Measurements from ENCODE around the gene KDM6A.
"Not testable (repeated sequence)": the region's sequence is repeated elsewhere in the genome, so short reads cannot be mapped to it uniquely, and the experiment has no call there.

The KDM6A gene

GRCh38 chrX:44940541-44940940, 67.6 kb downstream of the KDM6A start:
- H3K9ac ChIP-seq (ENCODE audit: low read depth in 1 of 2, low read length in 2 of 2); H3K27ac ChIP-seq (ENCODE audit: low read depth in 2 of 2, low read length in 2 of 2); H3K27me3 ChIP-seq (ENCODE audit: control insufficient read depth in 2 of 2, insufficient read depth in 2 of 2, low read length in 2 of 2); H3K4me1 ChIP-seq (ENCODE audit: control insufficient read depth in 2 of 2, insufficient read depth in 2 of 2, low read length in 2 of 2); H3K36me3 ChIP-seq (ENCODE audit: control insufficient read depth in 2 of 2, insufficient read depth in 2 of 2, low read length in 2 of 2); H3K4me3 ChIP-seq (ENCODE audit: low read length in 2 of 2); H3K9me3 ChIP-seq (ENCODE audit: control insufficient read depth in 2 of 2, low read length in 2 of 2): not testable (repeated sequence)

DNA sequence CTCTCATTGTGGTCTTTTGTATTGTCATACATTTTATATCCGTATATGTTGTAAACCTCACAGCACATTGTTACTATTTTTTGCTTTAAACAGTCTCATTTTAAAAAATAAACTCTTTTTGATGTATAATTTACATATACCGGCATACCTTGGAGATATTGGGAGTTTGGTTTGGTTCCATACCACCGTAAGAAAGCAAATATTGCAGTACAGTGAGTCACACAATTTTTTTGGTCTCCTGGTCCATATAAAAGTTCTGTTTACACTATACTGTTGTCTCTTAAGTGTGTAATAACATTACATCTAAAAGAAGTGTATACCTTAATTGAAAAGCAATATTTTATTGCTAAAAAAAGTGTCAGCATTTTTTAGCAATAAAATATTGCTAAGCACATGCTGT, 70.0 kb downstream of the KDM6A start:
- Histone ChIP-seq H3K36me3 (ENCODE audit: control insufficient read depth in 2 of 2, insufficient read depth in 2 of 2, low read length in 2 of 2) (no peaks in the 10 kb centered on the region), H3K27me3 (ENCODE audit: control insufficient read depth in 2 of 2, insufficient read depth in 2 of 2, low read length in 2 of 2) (no peaks in the 10 kb centered on the region), H3K4me3 (ENCODE audit: low read length in 2 of 2) (no peak overlapping the region), H3K4me1 (ENCODE audit: control insufficient read depth in 2 of 2, insufficient read depth in 2 of 2, low read length in 2 of 2) (no peaks in the 10 kb centered on the region), H3K27ac (ENCODE audit: low read depth in 2 of 2, low read length in 2 of 2) (no peak overlapping the region), H3K9ac (ENCODE audit: low read depth in 1 of 2, low read length in 2 of 2) (no peak overlapping the region), H3K9me3 (ENCODE audit: control insufficient read depth in 2 of 2, low read length in 2 of 2) (no peaks in the 10 kb centered on the region)

DNA sequence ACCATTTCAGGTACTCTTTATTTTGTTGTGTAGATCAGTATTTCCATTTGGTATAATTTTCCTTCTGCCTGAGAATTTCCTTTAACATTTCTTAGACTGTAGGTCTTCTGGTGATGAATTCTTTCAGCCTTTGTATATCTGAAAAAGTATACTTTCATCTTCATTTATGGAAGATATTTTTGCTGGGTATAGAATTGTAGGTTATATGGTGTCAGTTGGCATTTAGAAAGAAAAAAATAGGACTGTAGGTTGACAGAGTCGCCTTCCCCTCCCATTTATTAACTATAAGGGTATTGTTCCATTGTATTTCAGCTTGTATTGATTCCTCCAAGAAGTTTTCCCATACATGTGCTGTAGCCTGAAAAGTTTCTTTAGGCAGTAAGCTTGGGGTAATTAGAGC, 71.9 kb downstream of the KDM6A start:
- Histone ChIP-seq H3K9me3 (ENCODE audit: control insufficient read depth in 2 of 2, low read length in 2 of 2) (no peaks in the 10 kb centered on the region), H3K4me1 (ENCODE audit: control insufficient read depth in 2 of 2, insufficient read depth in 2 of 2, low read length in 2 of 2) (no peaks in the 10 kb centered on the region), H3K27ac (ENCODE audit: low read depth in 2 of 2, low read length in 2 of 2) (no peak overlapping the region), H3K9ac (ENCODE audit: low read depth in 1 of 2, low read length in 2 of 2) (no peak overlapping the region), H3K4me3 (ENCODE audit: low read length in 2 of 2) (no peak overlapping the region), H3K36me3 (ENCODE audit: control insufficient read depth in 2 of 2, insufficient read depth in 2 of 2, low read length in 2 of 2) (no peaks in the 10 kb centered on the region), H3K27me3 (ENCODE audit: control insufficient read depth in 2 of 2, insufficient read depth in 2 of 2, low read length in 2 of 2) (no peaks in the 10 kb centered on the region)

GRCh38 chrX:44945736-44946135, 72.7 kb downstream of the KDM6A start:
- Histone ChIP-seq H3K9me3 (ENCODE audit: control insufficient read depth in 2 of 2, low read length in 2 of 2) (no peaks in the 10 kb centered on the region), H3K27ac (ENCODE audit: low read depth in 2 of 2, low read length in 2 of 2) (no peak overlapping the region), H3K9ac (ENCODE audit: low read depth in 1 of 2, low read length in 2 of 2) (no peak overlapping the region), H3K36me3 (ENCODE audit: control insufficient read depth in 2 of 2, insufficient read depth in 2 of 2, low read length in 2 of 2) (no peaks in the 10 kb centered on the region), H3K27me3 (ENCODE audit: control insufficient read depth in 2 of 2, insufficient read depth in 2 of 2, low read length in 2 of 2) (no peaks in the 10 kb centered on the region), H3K4me3 (ENCODE audit: low read length in 2 of 2) (no peak overlapping the region), H3K4me1 (ENCODE audit: control insufficient read depth in 2 of 2, insufficient read depth in 2 of 2, low read length in 2 of 2) (no peaks in the 10 kb centered on the region)

DNA sequence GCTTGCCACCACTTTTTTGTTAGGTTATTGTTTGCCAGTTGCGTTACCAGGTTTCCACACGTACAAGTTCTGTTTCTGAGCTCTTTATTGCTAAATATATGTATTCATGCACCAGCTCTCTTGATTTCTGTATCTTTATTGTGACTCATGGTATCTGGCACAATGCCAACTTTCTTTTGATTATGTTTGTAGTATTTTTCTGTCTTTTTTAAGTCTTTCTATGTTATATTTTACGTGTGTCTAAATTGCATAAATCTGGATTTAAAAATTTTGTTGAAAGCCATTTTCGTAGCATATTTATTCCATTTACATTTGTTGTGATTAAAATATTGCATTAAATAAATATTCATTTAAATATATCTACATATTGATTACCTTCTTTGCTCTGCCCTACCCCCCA, 73.8 kb downstream of the KDM6A start:
- Histone ChIP-seq H3K9me3 (ENCODE audit: control insufficient read depth in 2 of 2, low read length in 2 of 2) (no peaks in the 10 kb centered on the region), H3K36me3 (ENCODE audit: control insufficient read depth in 2 of 2, insufficient read depth in 2 of 2, low read length in 2 of 2) (no peaks in the 10 kb centered on the region), H3K4me1 (ENCODE audit: control insufficient read depth in 2 of 2, insufficient read depth in 2 of 2, low read length in 2 of 2) (no peaks in the 10 kb centered on the region), H3K4me3 (ENCODE audit: low read length in 2 of 2) (no peak overlapping the region), H3K27me3 (ENCODE audit: control insufficient read depth in 2 of 2, insufficient read depth in 2 of 2, low read length in 2 of 2) (no peaks in the 10 kb centered on the region), H3K27ac (ENCODE audit: low read depth in 2 of 2, low read length in 2 of 2) (no peak overlapping the region), H3K9ac (ENCODE audit: low read depth in 1 of 2, low read length in 2 of 2) (no peak overlapping the region)

- H3K9ac ChIP-seq (ENCODE audit: low read depth in 1 of 2, low read length in 2 of 2), result no peak overlapping the region
- H3K4me1 ChIP-seq (ENCODE audit: control insufficient read depth in 2 of 2, insufficient read depth in 2 of 2, low read length in 2 of 2), result no peaks in the 10 kb centered on the region
- no peaks in the 10 kb centered on the region for H3K9me3 ChIP-seq (ENCODE audit: control insufficient read depth in 2 of 2, low read length in 2 of 2)
- H3K27me3 ChIP-seq (ENCODE audit: control insufficient read depth in 2 of 2, insufficient read depth in 2 of 2, low read length in 2 of 2), result no peaks in the 10 kb centered on the region
- H3K27ac ChIP-seq (ENCODE audit: low read depth in 2 of 2, low read length in 2 of 2), result no peak overlapping the region
- no peak overlapping the region for H3K4me3 ChIP-seq (ENCODE audit: low read length in 2 of 2)
- no peaks in the 10 kb centered on the region for H3K36me3 ChIP-seq (ENCODE audit: control insufficient read depth in 2 of 2, insufficient read depth in 2 of 2, low read length in 2 of 2)
Observed at GRCh38 chrX:44947995-44948394, 75.0 kb downstream of the KDM6A start.

GRCh38 chrX:44948406-44948805, 75.4 kb downstream of the KDM6A start:
- no peak overlapping the region for H3K27ac ChIP-seq (ENCODE audit: low read depth in 2 of 2, low read length in 2 of 2)
- H3K9ac ChIP-seq (ENCODE audit: low read depth in 1 of 2, low read length in 2 of 2), result no peak overlapping the region
- H3K9me3 ChIP-seq (ENCODE audit: control insufficient read depth in 2 of 2, low read length in 2 of 2), result no peaks in the 10 kb centered on the region
- no peaks in the 10 kb centered on the region for H3K36me3 ChIP-seq (ENCODE audit: control insufficient read depth in 2 of 2, insufficient read depth in 2 of 2, low read length in 2 of 2)
- H3K4me3 ChIP-seq (ENCODE audit: low read length in 2 of 2), result no peak overlapping the region
- H3K4me1 ChIP-seq (ENCODE audit: control insufficient read depth in 2 of 2, insufficient read depth in 2 of 2, low read length in 2 of 2), result no peaks in the 10 kb centered on the region
- no peaks in the 10 kb centered on the region for H3K27me3 ChIP-seq (ENCODE audit: control insufficient read depth in 2 of 2, insufficient read depth in 2 of 2, low read length in 2 of 2)

DNA sequence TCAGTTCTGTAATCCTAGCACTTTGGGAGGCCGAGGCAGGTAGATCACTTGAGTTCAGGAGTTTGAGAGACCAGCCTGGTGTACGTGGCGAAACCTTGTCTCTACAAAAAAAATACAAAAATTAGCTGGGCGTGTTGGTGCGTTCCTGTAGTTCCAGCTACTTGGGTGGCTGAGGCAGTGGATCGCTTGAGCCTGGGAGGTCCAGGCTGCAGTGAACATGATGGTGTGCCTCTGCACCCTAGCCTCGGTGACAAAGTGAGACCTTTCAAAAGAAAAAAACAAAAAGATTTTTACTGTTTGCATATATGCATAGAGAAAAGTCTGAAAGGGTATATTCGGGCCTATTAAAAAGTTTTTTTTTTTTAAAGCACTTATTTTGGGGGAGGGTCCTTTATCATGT, 76.1 kb downstream of the KDM6A start:
- Histone ChIP-seq H3K9ac (ENCODE audit: low read depth in 1 of 2, low read length in 2 of 2) (no peak overlapping the region), H3K9me3 (ENCODE audit: control insufficient read depth in 2 of 2, low read length in 2 of 2) (no peaks in the 10 kb centered on the region), H3K27ac (ENCODE audit: low read depth in 2 of 2, low read length in 2 of 2) (no peak overlapping the region), H3K4me3 (ENCODE audit: low read length in 2 of 2) (no peak overlapping the region), H3K27me3 (ENCODE audit: control insufficient read depth in 2 of 2, insufficient read depth in 2 of 2, low read length in 2 of 2) (no peaks in the 10 kb centered on the region), H3K36me3 (ENCODE audit: control insufficient read depth in 2 of 2, insufficient read depth in 2 of 2, low read length in 2 of 2) (no peaks in the 10 kb centered on the region), H3K4me1 (ENCODE audit: control insufficient read depth in 2 of 2, insufficient read depth in 2 of 2, low read length in 2 of 2) (no peaks in the 10 kb centered on the region)

- H3K36me3 ChIP-seq (ENCODE audit: control insufficient read depth in 2 of 2, insufficient read depth in 2 of 2, low read length in 2 of 2); H3K27ac ChIP-seq (ENCODE audit: low read depth in 2 of 2, low read length in 2 of 2); H3K9me3 ChIP-seq (ENCODE audit: control insufficient read depth in 2 of 2, low read length in 2 of 2); H3K27me3 ChIP-seq (ENCODE audit: control insufficient read depth in 2 of 2, insufficient read depth in 2 of 2, low read length in 2 of 2); H3K4me3 ChIP-seq (ENCODE audit: low read length in 2 of 2); H3K9ac ChIP-seq (ENCODE audit: low read depth in 1 of 2, low read length in 2 of 2): not testable (repeated sequence)
- H3K4me1 ChIP-seq (ENCODE audit: control insufficient read depth in 2 of 2, insufficient read depth in 2 of 2, low read length in 2 of 2), result peaks cover 4 to 11% of the 10 kb centered on the region in 2 donors
Observed at GRCh38 chrX:44950471-44951366, 77.7 kb downstream of the KDM6A start.

GRCh38 chrX:44951572-44952067, 78.6 kb downstream of the KDM6A start:
- Histone ChIP-seq H3K9ac (ENCODE audit: low read depth in 1 of 2, low read length in 2 of 2) (no peak overlapping the region), H3K4me1 (ENCODE audit: control insufficient read depth in 2 of 2, insufficient read depth in 2 of 2, low read length in 2 of 2) (peaks cover 4 to 11% of the 10 kb centered on the region in 2 donors), H3K4me3 (ENCODE audit: low read length in 2 of 2) (no peak overlapping the region), H3K9me3 (ENCODE audit: control insufficient read depth in 2 of 2, low read length in 2 of 2) (no peaks in the 10 kb centered on the region), H3K27me3 (ENCODE audit: control insufficient read depth in 2 of 2, insufficient read depth in 2 of 2, low read length in 2 of 2) (no peaks in the 10 kb centered on the region), H3K36me3 (ENCODE audit: control insufficient read depth in 2 of 2, insufficient read depth in 2 of 2, low read length in 2 of 2) (no peaks in the 10 kb centered on the region), H3K27ac (ENCODE audit: low read depth in 2 of 2, low read length in 2 of 2) (no peak overlapping the region)

All from mucosa of rectum (tissue), 2 donors.